GM19025 (cell line): ENCODE results near the gene YIF1A.

Experiments
- ATAC-seq: cut with Tn5 transposase; IDR thresholded peaks from one replicate; pipeline ENCODE4 v1.9.1; 2021; ENCODE audit warnings: mild to moderate bottlenecking, low read depth, moderate library complexity; ENCODE audit not compliant: unreplicated experiment

The YIF1A gene

GRCh38 chr11:66288671-66289547 lies at the start of gene YIF1A:
Gene YIF1A, minus strand, starts transcription at chr11:66289143. Its CDS starts 158 bp downstream, at chr11:66288985.
- peak; percentile 92 for ATAC-seq

- no peak for ATAC-seq
These were observed 48.4 kb upstream of the YIF1A start for GRCh38 chr11:66337103-66337899.

- peak; percentile 84 for ATAC-seq
These were observed 47.5 kb upstream of the YIF1A start, which contains the start of gene RIN1 for GRCh38 chr11:66336234-66337102. Gene RIN1, minus strand, starts transcription at chr11:66336434. Its CDS starts 32 bp downstream, at chr11:66336402.

- ATAC-seq = no peak
These were observed 46.7 kb upstream of the YIF1A start for GRCh38 chr11:66335531-66336233.

- ATAC-seq = no peak
These were observed 45.9 kb upstream of the YIF1A start for GRCh38 chr11:66334605-66335442.

- ATAC-seq = no peak
These were observed 45.1 kb upstream of the YIF1A start for GRCh38 chr11:66333896-66334604.

GRCh38 chr11:66333220-66333877 lies 44.4 kb upstream of the YIF1A start:
- ATAC-seq = no peak

GRCh38 chr11:66332371-66333219 lies 43.7 kb upstream of the YIF1A start:
- no peak for ATAC-seq

GRCh38 chr11:66331542-66332370 lies 42.8 kb upstream of the YIF1A start:
- ATAC-seq = no peak

GRCh38 chr11:66330931-66331330 lies 42.0 kb upstream of the YIF1A start:
- no peak for ATAC-seq

GRCh38 chr11:66329165-66329673 lies 40.3 kb upstream of the YIF1A start:
- no peak for ATAC-seq

GRCh38 chr11:66328302-66329144 lies 39.6 kb upstream of the YIF1A start:
- no peak for ATAC-seq

GRCh38 chr11:66328031-66328301 lies 39.0 kb upstream of the YIF1A start:
- ATAC-seq = no peak

GRCh38 chr11:66327171-66328030 lies 38.5 kb upstream of the YIF1A start:
- ATAC-seq = no peak
